PC-9 (cell line): ENCODE data around the gene DISC1. TPM values are rescaled to one million over a fixed set of nuclear protein-coding genes. Genes with fewer than 3 reads are reported as not detected.

ENCODE experiments used
- BruUV-seq: library from RNA; stranded (reverse); fragments of 400-500 nt; replicated peaks from 2 replicates; lab custom pipeline; 2021; lab: Mats Ljungman, UMichigan
- CTCF ChIA-PET: fragments of 300-600 bp; sonication (Branson Sonifier 250); formaldehyde crosslinking; loops from one replicate; lab custom pipeline; 2022; ENCODE audit warnings: antibody characterized with exemption; lab: Charles Lee
- POLR2A ChIA-PET: fragments of 300-600 bp; sonication (Branson Sonifier 250); formaldehyde crosslinking; loops from one replicate; lab custom pipeline; 2022; ENCODE audit warnings: antibody characterized with exemption; ENCODE audit not compliant: unreplicated experiment; lab: Charles Lee
- DNase-seq, 2 experiments: peaks; one replicate each; pipeline versions ENCODE4 v3.0.0 to v3.0.0-alpha.2; 2015 to 2022; ENCODE audit warnings: mixed read lengths in 1 of 2
- H2AFZ ChIP-seq: fragments of 200-600 bp; sonication (generic); 2 replicates; pipeline ENCODE4 v1.8.1; 2017; ENCODE audit warnings: antibody characterized with exemption
- H3F3A ChIP-seq: fragments of 200-600 bp; sonication (generic); 2 replicates; pipeline ENCODE4 v1.8.1; 2017; ENCODE audit warnings: antibody characterized with exemption, mild to moderate bottlenecking, low read depth; ENCODE audit not compliant: insufficient read depth
- H3K27ac ChIP-seq: fragments of 200-600 bp; sonication (generic); 2 replicates; pipeline ENCODE4 v1.6.1; 2016; ENCODE audit warnings: mixed run types
- H3K27me3 ChIP-seq: fragments of 200-600 bp; sonication (generic); 2 replicates; pipeline ENCODE4 v1.6.1; 2016; ENCODE audit warnings: low read depth, mixed run types; ENCODE audit not compliant: insufficient read depth
- H3K36me3 ChIP-seq: fragments of 200-600 bp; sonication (generic); 2 replicates; pipeline ENCODE4 v1.6.1; 2016; ENCODE audit warnings: low read depth, mixed run types
- H3K4me1 ChIP-seq: fragments of 200-600 bp; sonication (generic); replicated peaks from 2 replicates; pipeline ENCODE4 v1.6.1; 2016; ENCODE audit warnings: mixed run types; ENCODE audit not compliant: insufficient read depth
- H3K4me2 ChIP-seq: fragments of 200-600 bp; sonication (generic); 2 replicates; pipeline ENCODE4 v1.6.1; 2017; ENCODE audit warnings: mixed run types
- H3K4me3 ChIP-seq: fragments of 200-600 bp; sonication (generic); 2 replicates; pipeline ENCODE4 v1.6.1; 2016; ENCODE audit warnings: mixed run types
- H3K79me2 ChIP-seq: fragments of 200-600 bp; sonication (generic); 2 replicates; pipeline ENCODE4 v1.6.1; 2017; ENCODE audit warnings: low read depth, mixed run types
- H3K9me2 ChIP-seq: fragments of 200-600 bp; sonication (generic); 2 replicates; pipeline ENCODE4 v1.8.1; 2017; ENCODE audit warnings: mild to moderate bottlenecking; ENCODE audit not compliant: insufficient read depth
- H3K9me3 ChIP-seq: fragments of 200-600 bp; sonication (generic); 2 replicates; pipeline ENCODE4 v1.8.1; 2016; ENCODE audit warnings: low read depth; ENCODE audit not compliant: insufficient read depth
- H4K20me1 ChIP-seq: fragments of 200-600 bp; sonication (generic); 2 replicates; pipeline ENCODE4 v1.8.1; 2017; ENCODE audit not compliant: insufficient read depth
- EZH2 ChIP-seq: fragments of 200-600 bp; sonication (generic); IDR thresholded peaks from 2 replicates; pipeline ENCODE4 v1.8.0; 2017; ENCODE audit warnings: antibody characterized with exemption, low read depth
- intact Hi-C: fragments of 100-400 bp; cut with micrococcal nuclease; formaldehyde crosslinking; loops from one replicate; pipeline ENCODE4 v1.10.0; 2022; ENCODE audit not compliant: unreplicated experiment
- total RNA-seq: library from RNA; stranded (reverse); gene quantifications from 2 replicates; pipeline ENCODE4 v1.2.3, GENCODE V29; 2021
- TF ChIP-seq, protein P1 (sequence below): fragments of 200-600 bp; sonication (generic); conservative IDR thresholded peaks from 2 replicates; pipeline ENCODE4 v1.6.1; 2017; ENCODE audit warnings: mixed run types, antibody characterized with exemption, mild to moderate bottlenecking, moderate library complexity

DISC1 gene
- total RNA-seq, 1 experiment from 2014 or later: 7.4 TPM

DNA sequence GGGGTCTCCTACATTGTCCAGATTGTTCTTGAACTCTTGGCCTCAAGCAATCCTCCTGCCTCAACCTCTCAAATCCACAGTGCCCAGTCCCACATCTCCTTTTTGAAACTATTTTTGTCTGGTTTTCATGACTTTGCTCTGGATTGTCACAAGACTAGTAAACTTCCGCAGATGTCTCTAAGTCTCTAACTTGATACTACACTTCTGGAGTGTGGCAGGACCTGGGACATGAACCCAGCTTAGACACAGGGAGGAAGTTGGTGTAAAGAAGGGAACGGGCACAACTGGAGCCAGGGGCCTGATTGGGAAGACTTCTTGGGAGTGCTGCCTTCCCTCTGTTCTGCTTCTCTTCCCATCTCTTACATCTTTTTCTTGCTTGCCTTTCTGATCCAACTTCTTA is 16.2 kb upstream of the DISC1 start:
- Histone ChIP-seq H4K20me1 (no peaks in the 10 kb centered on the region), H3K27ac (no peak overlapping the region), H3K4me1 (peaks cover 12% of the 10 kb centered on the region), H3K27me3 (no peaks in the 10 kb centered on the region), H3F3A (no peaks in the 10 kb centered on the region; the same call in 1 of the 2 replicates), H3K9me2 (no peaks in the 10 kb centered on the region), H3K4me3 (no peak overlapping the region), H3K79me2 (no peaks in the 10 kb centered on the region), H3K9me3 (peaks cover 4% of the 10 kb centered on the region; the same call in 1 of the 2 replicates), H3K36me3 (no peaks in the 10 kb centered on the region), H2AFZ (no peak overlapping the region), H3K4me2 (no peak overlapping the region)
- intact Hi-C loops: no loop called here
- TF ChIP-seq EZH2: no peak
- TF ChIP-seq, protein P1, sequence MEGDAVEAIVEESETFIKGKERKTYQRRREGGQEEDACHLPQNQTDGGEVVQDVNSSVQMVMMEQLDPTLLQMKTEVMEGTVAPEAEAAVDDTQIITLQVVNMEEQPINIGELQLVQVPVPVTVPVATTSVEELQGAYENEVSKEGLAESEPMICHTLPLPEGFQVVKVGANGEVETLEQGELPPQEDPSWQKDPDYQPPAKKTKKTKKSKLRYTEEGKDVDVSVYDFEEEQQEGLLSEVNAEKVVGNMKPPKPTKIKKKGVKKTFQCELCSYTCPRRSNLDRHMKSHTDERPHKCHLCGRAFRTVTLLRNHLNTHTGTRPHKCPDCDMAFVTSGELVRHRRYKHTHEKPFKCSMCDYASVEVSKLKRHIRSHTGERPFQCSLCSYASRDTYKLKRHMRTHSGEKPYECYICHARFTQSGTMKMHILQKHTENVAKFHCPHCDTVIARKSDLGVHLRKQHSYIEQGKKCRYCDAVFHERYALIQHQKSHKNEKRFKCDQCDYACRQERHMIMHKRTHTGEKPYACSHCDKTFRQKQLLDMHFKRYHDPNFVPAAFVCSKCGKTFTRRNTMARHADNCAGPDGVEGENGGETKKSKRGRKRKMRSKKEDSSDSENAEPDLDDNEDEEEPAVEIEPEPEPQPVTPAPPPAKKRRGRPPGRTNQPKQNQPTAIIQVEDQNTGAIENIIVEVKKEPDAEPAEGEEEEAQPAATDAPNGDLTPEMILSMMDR: no peak
- BruUV-seq: no TSS peak
- ChIA-PET POLR2A (no interaction called here), CTCF (no interaction called here)
- no peak for DNase-seq

DNA sequence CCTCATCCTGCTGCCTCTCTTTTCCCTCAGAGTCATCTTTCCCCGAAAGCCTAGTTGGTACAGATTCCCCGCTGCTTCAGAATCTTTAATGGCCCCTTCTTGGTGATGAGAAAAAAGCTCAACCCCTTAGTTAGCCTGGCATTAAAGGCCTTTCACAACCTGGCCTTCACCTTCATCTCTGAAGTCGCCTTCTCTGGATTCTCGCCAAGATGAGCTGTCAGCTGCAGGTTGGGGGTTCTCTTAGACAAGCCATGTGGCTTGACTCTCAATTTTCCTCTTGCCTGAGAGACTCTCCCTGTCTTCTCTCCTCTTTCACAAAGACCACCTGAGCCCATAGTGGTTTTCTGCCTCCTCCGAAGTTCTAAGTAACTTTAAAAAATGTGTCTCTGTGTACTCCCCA is 15.5 kb upstream of the DISC1 start:
- H3K4me3 ChIP-seq: no peak overlapping the region
- H3K36me3 ChIP-seq: no peaks in the 10 kb centered on the region
- peaks cover 4% of the 10 kb centered on the region; the same call in 1 of the 2 replicates for H3K9me3 ChIP-seq
- no peaks in the 10 kb centered on the region for H3K27me3 ChIP-seq
- H3K79me2 ChIP-seq: no peaks in the 10 kb centered on the region
- no peak overlapping the region for H3K4me2 ChIP-seq
- no TSS peak for BruUV-seq
- intact Hi-C loops: no loop called here
- H3K27ac ChIP-seq: no peak overlapping the region
- H3K9me2 ChIP-seq: no peaks in the 10 kb centered on the region
- H2AFZ ChIP-seq: no peak overlapping the region
- DNase-seq: no peak
- ChIA-PET CTCF (no interaction called here), POLR2A (interaction anchor here (0.6 kb wide), 1 partner anchor 16 kb away, joined by 6 read pairs; the partner anchor contains the start of gene DISC1)
- TF ChIP-seq EZH2: no peak
- TF ChIP-seq, protein P1: no peak
- peaks cover 10% of the 10 kb centered on the region for H3K4me1 ChIP-seq
- H4K20me1 ChIP-seq: no peaks in the 10 kb centered on the region
- no peaks in the 10 kb centered on the region; the same call in 1 of the 2 replicates for H3F3A ChIP-seq

DNA sequence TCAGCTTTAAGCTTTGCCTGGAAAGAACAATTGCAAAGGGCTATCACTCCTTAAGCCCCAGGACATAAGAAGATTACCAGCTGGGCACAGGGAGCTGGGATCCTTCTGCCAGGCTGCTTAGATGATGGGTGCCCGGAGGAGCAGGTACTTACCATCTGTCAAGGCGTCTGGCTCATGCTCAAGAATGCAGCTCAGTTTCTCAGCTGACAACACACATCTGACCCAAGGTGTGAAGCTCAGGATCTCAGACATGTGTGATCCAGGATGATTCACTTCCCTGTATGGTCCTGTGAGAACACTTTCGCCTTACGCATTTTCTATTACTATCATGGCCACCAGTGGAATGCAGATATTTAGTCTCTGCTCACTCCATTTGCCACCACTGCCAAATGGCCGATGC is 14.7 kb upstream of the DISC1 start:
- ChIA-PET POLR2A (interaction anchor here (0.6 kb wide), 1 partner anchor 15 kb away, joined by 6 read pairs; the partner anchor contains the start of gene DISC1), CTCF (no interaction called here)
- Histone ChIP-seq H2AFZ (no peak overlapping the region), H3K27me3 (no peaks in the 10 kb centered on the region), H4K20me1 (no peaks in the 10 kb centered on the region), H3K9me3 (peaks cover 4% of the 10 kb centered on the region; the same call in 1 of the 2 replicates), H3K4me1 (peaks cover 3% of the 10 kb centered on the region), H3K9me2 (no peaks in the 10 kb centered on the region), H3K4me3 (no peak overlapping the region), H3F3A (no peaks in the 10 kb centered on the region), H3K36me3 (no peaks in the 10 kb centered on the region), H3K27ac (no peak overlapping the region), H3K79me2 (no peaks in the 10 kb centered on the region), H3K4me2 (no peak overlapping the region)
- DNase-seq: no peak
- no TSS peak for BruUV-seq
- intact Hi-C loops: no loop called here
- no peak for TF ChIP-seq EZH2
